ENCODE data around the gene CFAP298.

The CFAP298 gene

GRCh38 chr21:32597205-32597604, 15.0 kb downstream of the CFAP298 start:
- peak; percentile 80 for DNase-seq (ENCODE audit: low read depth)
- H3K4me3 ChIP-seq (ENCODE audit: low read length) = no peak overlapping the region
- TF ChIP-seq CTCF (conservative IDR thresholded peaks at IDR 0.05; ENCODE audit: low read length) = no peak

GRCh38 chr21:32595431-32595830, 16.7 kb downstream of the CFAP298 start:
- TF ChIP-seq CTCF (conservative IDR thresholded peaks at IDR 0.05; ENCODE audit: low read length) = no peak
- no peak overlapping the region for H3K4me3 ChIP-seq (ENCODE audit: low read length)
- no peak for DNase-seq (ENCODE audit: low read depth)

GRCh38 chr21:32593690-32594089, 18.5 kb downstream of the CFAP298 start:
- H3K4me3 ChIP-seq (ENCODE audit: low read length) = no peak overlapping the region
- no peak for DNase-seq (ENCODE audit: low read depth)
- TF ChIP-seq CTCF (conservative IDR thresholded peaks at IDR 0.05; ENCODE audit: low read length) = no peak

GRCh38 chr21:32592929-32593502, 19.2 kb downstream of the CFAP298 start:
- DNase-seq (ENCODE audit: low read depth) = no peak
- no peak overlapping the region for H3K4me3 ChIP-seq (ENCODE audit: low read length)
- no peak for TF ChIP-seq CTCF (conservative IDR thresholded peaks at IDR 0.05; ENCODE audit: low read length)

GRCh38 chr21:32590130-32590529, 22.0 kb downstream of the CFAP298 start:
- no peak for DNase-seq (ENCODE audit: low read depth)
- TF ChIP-seq CTCF (conservative IDR thresholded peaks at IDR 0.05; ENCODE audit: low read length) = no peak
- H3K4me3 ChIP-seq (ENCODE audit: low read length) = no peak overlapping the region

GRCh38 chr21:32587651-32588050, 24.5 kb downstream of the CFAP298 start:
- DNase-seq (ENCODE audit: low read depth) = no peak
- H3K4me3 ChIP-seq (ENCODE audit: low read length) = no peak overlapping the region
- no peak for TF ChIP-seq CTCF (conservative IDR thresholded peaks at IDR 0.05; ENCODE audit: low read length)

- no peak for DNase-seq (ENCODE audit: low read depth)
- TF ChIP-seq CTCF (conservative IDR thresholded peaks at IDR 0.05; ENCODE audit: low read length) = no peak
- H3K4me3 ChIP-seq (ENCODE audit: low read length) = no peak overlapping the region
Measured at GRCh38 chr21:32587120-32587519, 25.1 kb downstream of the CFAP298 start.

All from AG10803 (cell line).